HL-60 (cell line): ENCODE measurements around the gene VSX2.

Experiments
- DNase-seq, 2 experiments: peaks; one replicate each; pipeline ENCODE4 v3.0.0-alpha.2; 2010 to 2020; ENCODE audit warnings: low read depth in 1 of 2, low spot score in 1 of 2
- H3K27ac ChIP-seq: fragments of 250-450 bp; sonication (Bioruptor Pico); replicated peaks from 2 replicates; pipeline ENCODE4 v1.5.1; 2020; ENCODE audit warnings: mild to moderate bottlenecking, moderate library complexity
- H3K27me3 ChIP-seq: fragments of 250-450 bp; sonication (Bioruptor Pico); 2 replicates; pipeline ENCODE4 v1.5.1; 2021; ENCODE audit warnings: mild to moderate bottlenecking, moderate library complexity; ENCODE audit not compliant: insufficient read depth, poor library complexity, severe bottlenecking
- H3K4me3 ChIP-seq: replicated peaks from 2 replicates; pipeline ENCODE4 v1.5.1; 2011; ENCODE audit warnings: mild to moderate bottlenecking, control low read depth, low read length; ENCODE audit not compliant: insufficient read depth
- GABPA ChIP-seq: IDR thresholded peaks from 2 replicates; pipeline ENCODE4 v1.6.1; 2012; ENCODE audit warnings: low read depth
- POLR2AphosphoS5 ChIP-seq: IDR thresholded peaks from 2 replicates; pipeline ENCODE4 v1.6.1; 2012; ENCODE audit warnings: low read depth
- REST ChIP-seq: IDR thresholded peaks from 2 replicates; pipeline ENCODE4 v1.6.1; 2012; ENCODE audit warnings: low read depth; ENCODE audit not compliant: insufficient replicate concordance
- SPI1 ChIP-seq: IDR thresholded peaks from 2 replicates; pipeline ENCODE4 v1.6.1; 2012; ENCODE audit warnings: low read depth, mild to moderate bottlenecking, borderline replicate concordance
- TF ChIP-seq, protein P1 (sequence below): IDR thresholded peaks from one replicate; pipeline ENCODE4 v1.5.1; 2011; ENCODE audit warnings: low read length, control low read depth, inconsistent platforms; ENCODE audit not compliant: insufficient read depth

VSX2 gene

GRCh38 chr14:74204491-74204890 lies 34.8 kb upstream of the VSX2 start:
- no peak overlapping the region for H3K27ac ChIP-seq
- TF ChIP-seq GABPA (no peak), REST (no peak), SPI1 (no peak), POLR2AphosphoS5 (no peak)
- TF ChIP-seq, protein P1, sequence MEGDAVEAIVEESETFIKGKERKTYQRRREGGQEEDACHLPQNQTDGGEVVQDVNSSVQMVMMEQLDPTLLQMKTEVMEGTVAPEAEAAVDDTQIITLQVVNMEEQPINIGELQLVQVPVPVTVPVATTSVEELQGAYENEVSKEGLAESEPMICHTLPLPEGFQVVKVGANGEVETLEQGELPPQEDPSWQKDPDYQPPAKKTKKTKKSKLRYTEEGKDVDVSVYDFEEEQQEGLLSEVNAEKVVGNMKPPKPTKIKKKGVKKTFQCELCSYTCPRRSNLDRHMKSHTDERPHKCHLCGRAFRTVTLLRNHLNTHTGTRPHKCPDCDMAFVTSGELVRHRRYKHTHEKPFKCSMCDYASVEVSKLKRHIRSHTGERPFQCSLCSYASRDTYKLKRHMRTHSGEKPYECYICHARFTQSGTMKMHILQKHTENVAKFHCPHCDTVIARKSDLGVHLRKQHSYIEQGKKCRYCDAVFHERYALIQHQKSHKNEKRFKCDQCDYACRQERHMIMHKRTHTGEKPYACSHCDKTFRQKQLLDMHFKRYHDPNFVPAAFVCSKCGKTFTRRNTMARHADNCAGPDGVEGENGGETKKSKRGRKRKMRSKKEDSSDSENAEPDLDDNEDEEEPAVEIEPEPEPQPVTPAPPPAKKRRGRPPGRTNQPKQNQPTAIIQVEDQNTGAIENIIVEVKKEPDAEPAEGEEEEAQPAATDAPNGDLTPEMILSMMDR = no peak
- no peaks in the 10 kb centered on the region for H3K27me3 ChIP-seq

DNA sequence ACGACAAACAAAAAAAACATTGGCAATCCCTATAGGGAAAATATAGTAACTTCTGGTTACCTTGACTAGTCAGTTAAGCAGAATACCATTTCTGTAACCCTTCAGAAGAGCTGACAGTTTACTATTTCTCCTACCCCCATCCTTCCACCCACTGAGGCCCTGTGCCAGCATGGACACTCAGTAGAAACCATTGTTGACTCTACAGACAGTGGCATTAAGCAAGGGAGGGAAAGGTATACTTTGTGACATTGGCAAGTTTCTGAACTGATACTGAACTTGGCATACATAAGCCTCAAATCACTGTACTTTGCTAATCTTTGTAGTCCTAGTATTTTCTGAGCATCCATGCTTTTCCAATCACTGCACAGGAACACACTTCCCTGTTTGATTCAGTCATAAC lies 33.4 kb upstream of the VSX2 start:
- TF ChIP-seq GABPA (no peak), SPI1 (no peak)
- TF ChIP-seq, protein P1 = no peak
- Histone ChIP-seq H3K27ac (no peak overlapping the region), H3K4me3 (no peak overlapping the region), H3K27me3 (no peaks in the 10 kb centered on the region)
- DNase-seq = no peak

More at GRCh38 chr14:74204491-74204890, 34.8 kb upstream of the VSX2 start:
- no peak for DNase-seq
- H3K4me3 ChIP-seq = no peak overlapping the region

- DNase-seq = no peak
- TF ChIP-seq POLR2AphosphoS5 (no peak), GABPA (no peak), SPI1 (no peak), REST (no peak)
- TF ChIP-seq, protein P1 = no peak
- H3K4me3 ChIP-seq = no peak overlapping the region
- H3K27ac ChIP-seq = no peak overlapping the region
- H3K27me3 ChIP-seq = no peaks in the 10 kb centered on the region
These were observed 31.3 kb upstream of the VSX2 start for GRCh38 chr14:74207943-74208342.

DNA sequence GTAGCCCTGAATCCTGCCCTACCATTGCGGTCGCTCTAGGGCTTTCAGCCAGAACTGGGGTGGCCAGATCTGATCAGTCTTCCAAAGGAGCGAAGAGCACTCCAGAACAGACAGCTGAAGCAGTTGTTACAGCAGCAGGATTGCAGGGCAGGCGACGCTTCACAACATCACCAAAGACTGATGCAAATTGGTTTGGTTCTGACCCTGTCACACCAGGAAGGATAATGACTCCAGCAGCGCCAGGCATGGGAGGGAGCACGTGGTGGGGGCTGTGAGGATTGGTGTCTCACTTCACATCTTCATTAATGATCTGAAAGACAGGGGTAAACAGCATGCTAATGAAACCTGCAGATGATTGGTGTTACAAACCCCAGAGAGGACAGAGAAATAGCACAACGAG lies 30.6 kb upstream of the VSX2 start:
- TF ChIP-seq REST = no peak
- Histone ChIP-seq H3K27me3 (no peaks in the 10 kb centered on the region), H3K4me3 (no peak overlapping the region), H3K27ac (no peak overlapping the region)
- no peak for DNase-seq
